SK-N-MC (cell line): Measurements from ENCODE around the gene HS3ST1.

Source experiments
- DNase-seq: peaks from one replicate; pipeline ENCODE4 v3.0.0-alpha.2; 2011; ENCODE audit warnings: low read depth, low spot score
- H3K27ac ChIP-seq: fragments of 200-600 bp; sonication (generic); 2 replicates; pipeline ENCODE4 v1.5.1; 2016; ENCODE audit warnings: mixed run types
- H3K36me3 ChIP-seq: fragments of 200-600 bp; sonication (generic); 2 replicates; pipeline ENCODE4 v1.6.1; 2017; ENCODE audit warnings: antibody characterized with exemption, low read length, mixed read lengths; ENCODE audit not compliant: insufficient read depth
- H3K4me3 ChIP-seq: fragments of 200-600 bp; sonication (generic); 2 replicates; pipeline ENCODE4 v1.5.1; 2016
- H3K9ac ChIP-seq: fragments of 200-600 bp; sonication (generic); 2 replicates; pipeline ENCODE4 v1.8.0; 2017; ENCODE audit warnings: mixed run types, mixed read lengths; ENCODE audit not compliant: insufficient read length
- H3K9me3 ChIP-seq: fragments of 200-600 bp; sonication (generic); 2 replicates; pipeline ENCODE4 v1.6.1; 2017; ENCODE audit warnings: low read depth, mild to moderate bottlenecking, antibody characterized with exemption, low read length, moderate library complexity, mixed read lengths
- EZH2 ChIP-seq: fragments of 200-600 bp; sonication (generic); IDR thresholded peaks from one replicate; pipeline ENCODE4 v1.6.1; 2017; ENCODE audit warnings: antibody characterized with exemption
- FOXP2 ChIP-seq: optimal IDR thresholded peaks from 2 replicates; pipeline ENCODE3; 2011; ENCODE audit warnings: mild to moderate bottlenecking, moderate library complexity; ENCODE audit not compliant: insufficient read depth; ENCODE audit errors: extremely low read length, control extremely low read depth
- POLR2AphosphoS5 ChIP-seq: IDR thresholded peaks from 2 replicates; pipeline ENCODE4 v1.6.1; 2012; ENCODE audit warnings: mild to moderate bottlenecking, low read depth, low read length, borderline replicate concordance

Gene HS3ST1

DNA sequence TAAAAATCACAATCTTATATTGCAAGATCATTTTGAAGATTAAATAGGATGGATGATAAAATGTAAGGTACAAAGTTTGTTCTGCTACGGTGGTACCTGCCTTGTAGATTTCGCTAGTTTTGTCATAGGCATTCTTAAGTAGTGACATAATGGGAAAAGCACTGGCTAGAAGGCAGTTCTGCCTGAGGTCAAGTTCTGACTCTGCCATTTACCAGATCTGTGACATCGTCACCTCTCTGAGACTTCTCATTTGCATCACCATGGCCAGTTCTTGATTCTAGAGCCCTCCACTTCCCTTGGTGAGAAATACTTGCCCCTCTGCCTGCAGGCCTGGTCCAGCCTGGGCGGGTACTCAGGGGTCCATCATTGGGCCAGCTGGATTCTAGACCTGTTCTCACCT is 85.2 kb downstream of the HS3ST1 start:
- TF ChIP-seq FOXP2 = no peak
- TF ChIP-seq POLR2AphosphoS5 = no peak
- TF ChIP-seq EZH2 = no peak
- no peak for DNase-seq

More for the DNA sequence above, 85.2 kb downstream of the HS3ST1 start:
- no peak overlapping the region for H3K4me3 ChIP-seq
- H3K9me3 ChIP-seq = no peaks in the 10 kb centered on the region
- H3K9ac ChIP-seq = no peak overlapping the region
- no peaks in the 10 kb centered on the region for H3K36me3 ChIP-seq
- no peak overlapping the region for H3K27ac ChIP-seq
